T-helper 9 cell (primary cell): ENCODE data around the gene MUC5AC.

Experiments used
- DNase-seq: peaks from one replicate; pipeline ENCODE4 v3.0.0-alpha.2; 2020

MUC5AC gene

GRCh38 chr11:1227551-1228100 lies 69.9 kb downstream of the MUC5AC start:
- DNase-seq, result no peak

DNA sequence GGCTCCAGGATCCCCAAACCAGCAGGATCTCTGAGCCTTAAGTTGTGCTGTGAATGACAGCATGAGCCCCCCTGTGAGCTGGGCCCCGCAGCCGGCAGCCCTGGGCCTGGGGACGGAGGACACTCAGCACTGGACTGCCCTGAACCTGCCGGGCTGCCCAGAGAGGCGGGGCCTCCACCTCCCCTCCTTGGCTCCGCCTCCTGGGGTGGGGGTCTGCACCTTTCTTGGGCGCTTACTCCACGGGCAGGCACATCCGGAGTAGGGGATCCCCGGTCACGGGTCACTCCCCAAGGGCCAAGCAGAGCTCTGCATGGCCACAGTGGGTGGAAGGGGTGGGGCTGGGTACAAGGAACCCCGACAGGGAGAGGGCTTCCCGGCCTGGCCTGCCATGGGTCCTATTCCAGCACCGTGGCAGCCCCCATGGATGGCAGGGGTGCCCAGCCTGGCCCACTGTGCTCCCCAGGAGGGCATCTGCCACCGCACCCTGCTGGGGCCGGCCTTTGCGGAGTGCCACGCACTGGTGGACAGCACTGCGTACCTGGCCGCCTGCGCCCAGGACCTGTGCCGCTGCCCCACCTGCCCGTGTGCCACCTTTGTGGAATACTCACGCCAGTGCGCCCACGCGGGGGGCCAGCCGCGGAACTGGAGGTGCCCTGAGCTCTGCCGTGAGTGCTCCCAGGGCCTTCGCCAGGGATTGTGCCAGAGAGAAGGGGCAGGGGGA lies 70.5 kb downstream of the MUC5AC start:
- DNase-seq, result no peak

- no peak for DNase-seq
Measured at GRCh38 chr11:1228921-1229451, 71.2 kb downstream of the MUC5AC start.

GRCh38 chr11:1229471-1230120 lies 71.8 kb downstream of the MUC5AC start:
- DNase-seq, result no peak

DNA sequence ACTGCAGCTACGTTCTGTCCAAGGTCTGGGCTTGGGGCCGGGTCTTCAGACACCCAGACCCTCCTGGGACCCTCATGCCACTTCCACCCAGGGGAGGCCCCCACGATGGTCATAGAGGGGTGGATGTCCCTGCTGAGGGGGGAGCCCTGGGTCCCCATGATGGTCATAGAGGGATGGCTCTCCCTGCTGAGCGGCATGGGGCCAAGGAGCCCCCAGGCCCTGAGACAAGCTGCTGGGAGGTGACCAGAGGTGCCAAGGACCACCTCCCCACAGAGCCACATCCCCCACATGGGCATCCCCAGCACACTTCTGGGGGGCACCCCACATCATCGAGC lies 72.3 kb downstream of the MUC5AC start:
- DNase-seq, result no peak

- DNase-seq, result no peak
Measured at GRCh38 chr11:1230456-1231395, 73.0 kb downstream of the MUC5AC start.

DNA sequence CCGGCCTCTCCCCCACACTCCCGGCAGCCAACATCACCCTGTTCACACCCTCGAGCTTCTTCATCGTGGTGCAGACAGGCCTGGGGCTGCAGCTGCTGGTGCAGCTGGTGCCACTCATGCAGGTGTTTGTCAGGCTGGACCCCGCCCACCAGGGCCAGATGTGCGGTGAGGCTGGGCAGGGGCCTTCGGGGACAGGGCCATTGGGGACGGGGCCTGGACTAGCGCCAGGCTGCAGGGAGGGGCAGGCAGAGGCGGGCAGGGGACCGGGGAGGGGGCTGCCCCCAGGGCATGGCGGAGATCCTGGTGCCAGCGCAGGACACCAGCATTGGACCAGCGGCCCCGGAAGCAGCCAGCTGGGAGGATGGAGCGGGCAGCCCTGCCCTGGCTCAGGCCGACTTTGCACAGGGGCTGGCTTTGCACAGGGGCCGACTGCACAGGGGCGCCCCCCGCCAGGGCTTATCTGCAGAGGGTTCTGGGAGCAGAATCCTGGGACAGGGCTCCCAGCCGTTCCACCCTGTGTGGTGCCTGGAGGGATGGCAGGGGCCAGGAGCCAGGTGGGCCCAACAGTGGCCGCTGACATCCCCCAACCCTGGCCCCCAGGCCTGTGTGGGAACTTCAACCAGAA lies 73.8 kb downstream of the MUC5AC start:
- no peak for DNase-seq

DNA sequence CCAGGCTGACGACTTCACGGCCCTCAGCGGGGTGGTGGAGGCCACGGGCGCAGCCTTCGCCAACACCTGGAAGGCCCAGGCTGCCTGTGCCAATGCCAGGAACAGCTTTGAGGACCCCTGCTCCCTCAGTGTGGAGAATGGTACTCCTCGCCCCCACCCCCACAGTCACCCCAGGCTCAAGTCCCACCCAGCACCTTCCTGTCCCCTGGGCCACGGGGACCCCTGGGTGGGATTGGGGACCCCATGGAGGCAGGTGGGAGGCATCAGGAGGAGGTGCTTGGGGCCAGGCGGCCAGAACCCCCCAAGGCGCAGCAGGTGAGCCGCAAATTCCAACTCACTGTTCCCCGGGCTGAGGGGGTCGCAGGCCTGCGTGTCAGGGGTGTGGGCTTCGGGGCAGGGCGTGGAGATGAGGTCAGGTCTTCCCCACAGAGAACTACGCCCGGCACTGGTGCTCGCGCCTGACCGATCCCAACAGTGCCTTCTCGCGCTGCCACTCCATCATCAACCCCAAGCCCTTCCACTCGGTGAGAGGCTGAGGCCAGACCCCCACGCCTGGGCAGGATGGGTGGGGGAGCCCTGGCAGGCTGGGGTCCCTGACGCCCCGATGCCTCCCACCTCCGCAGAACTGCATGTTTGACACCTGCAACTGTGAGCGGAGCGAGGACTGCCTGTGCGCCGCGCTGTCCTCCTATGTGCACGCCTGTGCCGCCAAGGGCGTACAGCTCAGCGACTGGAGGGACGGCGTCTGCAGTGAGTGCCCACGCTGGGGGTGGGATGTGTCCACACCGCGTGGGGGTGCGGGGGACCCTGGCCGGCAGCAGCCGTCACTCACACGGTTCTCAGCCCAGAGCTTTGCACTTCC lies 74.5 kb downstream of the MUC5AC start:
- DNase-seq, result no peak

GRCh38 chr11:1232883-1233321 lies 75.1 kb downstream of the MUC5AC start:
- no peak for DNase-seq

DNA sequence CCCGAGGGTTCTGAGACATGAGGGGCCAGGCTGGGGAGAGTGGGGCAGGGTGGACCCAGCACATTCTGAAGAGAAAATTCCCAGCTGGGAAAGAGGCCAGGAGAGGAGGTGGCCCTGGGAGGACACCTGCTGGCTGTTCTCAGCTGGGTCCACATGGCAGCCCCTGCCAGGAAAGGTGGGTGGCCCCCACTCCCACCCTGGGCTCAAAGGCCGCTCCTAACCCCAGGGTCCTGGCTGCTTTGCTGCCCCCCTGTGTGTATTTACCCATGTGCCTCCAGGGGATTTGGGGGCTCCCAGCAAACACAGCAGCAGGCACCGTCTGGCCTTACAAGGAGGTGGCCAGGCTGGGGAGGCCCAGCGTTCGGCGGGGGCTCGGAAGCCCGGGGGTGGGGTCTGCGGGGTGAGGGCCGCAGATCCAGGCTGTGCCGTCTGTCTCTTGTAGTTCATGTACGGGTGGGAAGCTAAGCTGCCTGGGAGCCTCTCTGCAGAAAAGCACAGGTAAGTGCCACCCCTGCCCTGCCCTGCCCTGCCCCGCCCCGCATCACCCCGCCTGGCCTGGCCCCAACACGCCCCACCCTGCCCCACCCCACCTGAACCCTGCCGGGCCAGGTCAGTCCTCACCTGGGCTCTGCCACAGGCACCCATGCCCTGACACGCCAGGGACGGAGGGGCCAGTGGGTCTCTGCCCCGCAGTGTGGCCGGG lies 75.7 kb downstream of the MUC5AC start:
- no peak for DNase-seq

GRCh38 chr11:1234054-1234720 lies 76.4 kb downstream of the MUC5AC start:
- no peak for DNase-seq

DNA sequence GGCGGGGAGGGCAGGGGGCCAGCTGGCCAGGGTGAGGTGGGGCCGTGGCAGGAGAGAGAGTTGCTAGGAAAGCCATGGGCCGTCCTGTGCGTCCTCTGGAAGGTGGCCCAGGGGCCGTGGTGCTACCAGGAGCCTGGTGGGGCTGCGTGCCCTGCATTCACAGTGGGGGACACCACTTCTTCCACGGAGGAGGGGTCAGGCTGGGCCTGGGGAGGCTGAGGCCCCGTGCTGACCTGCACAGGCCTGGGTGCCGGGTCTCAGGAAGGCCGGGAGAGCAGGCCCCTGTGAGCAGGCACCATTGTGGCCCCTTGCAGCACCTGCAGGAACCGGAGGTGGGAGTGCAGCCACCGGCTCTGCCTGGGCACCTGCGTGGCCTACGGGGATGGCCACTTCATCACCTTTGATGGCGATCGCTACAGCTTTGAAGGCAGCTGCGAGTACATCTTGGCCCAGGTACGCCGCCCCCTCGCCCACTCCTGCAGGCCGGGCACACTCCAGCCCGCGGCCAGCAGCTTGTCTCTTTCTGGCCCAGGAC lies 77.1 kb downstream of the MUC5AC start:
- DNase-seq, result no peak

DNA sequence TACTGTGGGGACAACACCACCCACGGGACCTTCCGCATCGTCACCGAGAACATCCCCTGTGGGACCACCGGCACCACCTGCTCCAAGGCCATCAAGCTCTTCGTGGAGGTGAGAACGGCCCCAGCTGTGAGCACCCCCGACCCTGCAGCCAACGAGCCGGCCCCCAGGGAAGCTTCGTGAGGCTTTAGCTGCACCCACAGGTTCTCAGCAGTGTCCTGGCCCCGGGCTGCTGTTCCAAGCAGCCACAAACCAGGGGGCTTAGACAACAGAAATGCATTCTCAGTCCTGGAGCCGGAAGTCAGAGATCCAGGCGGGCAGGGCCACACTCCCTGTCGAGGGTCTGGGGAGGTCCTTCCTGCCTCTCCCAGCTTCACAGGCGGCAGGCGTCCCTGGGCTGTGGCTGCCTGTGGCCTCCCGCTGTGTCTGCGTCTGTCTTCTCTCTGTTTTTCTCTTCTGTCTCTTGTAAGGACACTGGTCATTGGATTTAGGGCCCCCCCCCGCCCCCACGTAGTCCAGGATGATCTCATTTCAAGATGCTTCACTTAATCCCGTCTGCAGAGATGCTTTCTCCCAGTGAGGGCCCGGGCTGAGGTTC lies 77.7 kb downstream of the MUC5AC start:
- no peak for DNase-seq

DNA sequence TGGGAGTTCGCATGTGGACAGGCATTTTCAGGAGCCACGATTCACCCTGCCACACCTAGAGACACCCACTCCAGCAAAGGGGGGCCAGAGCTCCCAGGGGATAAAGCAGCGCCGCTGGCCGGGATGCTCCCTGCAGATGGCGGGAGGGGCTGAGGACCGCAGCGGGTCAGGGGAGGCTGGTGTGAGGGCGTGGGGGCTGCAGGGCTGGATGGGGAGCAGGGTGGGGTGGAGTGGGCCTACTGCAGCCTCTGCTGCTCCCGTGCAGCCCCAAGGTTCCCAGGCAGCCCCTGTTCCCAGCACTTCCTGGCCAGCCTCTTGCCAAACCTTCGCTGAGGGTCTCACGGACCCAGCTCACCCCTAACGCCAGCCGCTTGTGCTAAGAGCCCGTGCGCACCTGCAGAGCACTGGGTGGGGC lies 78.2 kb downstream of the MUC5AC start:
- DNase-seq, result no peak

GRCh38 chr11:1236316-1237127 lies 78.8 kb downstream of the MUC5AC start:
- DNase-seq, result no peak

- DNase-seq, result no peak
Measured at GRCh38 chr11:1237128-1237580, 79.4 kb downstream of the MUC5AC start.

DNA sequence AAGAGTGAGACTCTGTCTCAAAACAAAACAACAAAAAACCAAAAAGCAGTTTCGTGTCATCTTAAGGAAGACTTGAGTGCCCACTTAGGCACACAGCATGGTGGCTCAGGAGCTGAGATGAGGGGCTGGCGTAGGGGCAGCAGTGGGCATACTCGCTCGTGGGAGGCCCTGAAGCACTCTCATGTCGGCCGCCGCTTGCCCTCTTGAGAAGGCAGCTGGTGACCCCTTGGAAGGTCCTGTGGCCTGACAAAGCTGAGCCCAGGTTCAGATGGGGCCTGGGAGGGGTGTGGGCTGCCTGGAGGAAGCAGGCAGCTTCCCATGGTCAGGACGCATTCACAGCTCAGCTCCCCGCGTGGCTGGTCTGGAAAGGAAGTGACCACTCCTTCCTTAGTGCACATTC lies 80.1 kb downstream of the MUC5AC start:
- no peak for DNase-seq

GRCh38 chr11:1238767-1239595 lies 81.2 kb downstream of the MUC5AC start:
- DNase-seq, result no peak
